Keratinocyte (primary cell): ENCODE results near the gene SEC11C.

Source experiments
- EZH2 ChIP-seq: IDR thresholded peaks from one replicate; pipeline ENCODE4 v1.6.1; 2012; ENCODE audit warnings: inconsistent platforms, mild to moderate bottlenecking, low read length, moderate library complexity
- TF ChIP-seq, protein P1 (sequence below), 3 experiments: IDR thresholded peaks in 1 of 3; conservative IDR thresholded peaks in 1 of 3; optimal IDR thresholded peaks in 1 of 3; 2 replicates in 2 of 3; 3 replicates in 1 of 3; pipeline versions ENCODE3 to v1.5.1; 2011; ENCODE audit warnings: low read length in 3 of 3, mild to moderate bottlenecking in 3 of 3, moderate library complexity in 2 of 3, control low read depth in 1 of 3, inconsistent platforms in 1 of 3; ENCODE audit not compliant: insufficient read depth in 2 of 3; ENCODE audit errors: extremely low read depth in 1 of 3

DNA sequence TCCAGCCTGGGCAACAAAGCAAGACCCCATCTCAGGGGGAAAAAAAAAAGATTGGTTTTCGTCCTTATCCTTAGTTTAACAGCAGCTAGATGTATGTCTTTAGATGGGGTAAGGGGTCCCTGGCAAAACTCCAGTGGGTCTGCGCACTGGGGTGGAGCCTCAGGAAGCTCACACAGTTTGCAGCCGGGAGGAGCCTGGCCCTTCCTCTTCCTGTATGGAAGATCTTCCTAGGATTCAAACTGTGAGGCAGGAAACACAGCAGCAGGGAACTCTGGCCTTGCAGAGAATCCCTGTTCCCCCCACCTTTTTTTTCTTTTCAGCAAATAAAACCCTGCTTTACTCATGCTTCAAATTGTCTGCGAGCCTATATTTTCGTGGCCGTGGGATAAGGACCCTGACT is 67.8 kb downstream of the SEC11C start:
- TF ChIP-seq, protein P1, sequence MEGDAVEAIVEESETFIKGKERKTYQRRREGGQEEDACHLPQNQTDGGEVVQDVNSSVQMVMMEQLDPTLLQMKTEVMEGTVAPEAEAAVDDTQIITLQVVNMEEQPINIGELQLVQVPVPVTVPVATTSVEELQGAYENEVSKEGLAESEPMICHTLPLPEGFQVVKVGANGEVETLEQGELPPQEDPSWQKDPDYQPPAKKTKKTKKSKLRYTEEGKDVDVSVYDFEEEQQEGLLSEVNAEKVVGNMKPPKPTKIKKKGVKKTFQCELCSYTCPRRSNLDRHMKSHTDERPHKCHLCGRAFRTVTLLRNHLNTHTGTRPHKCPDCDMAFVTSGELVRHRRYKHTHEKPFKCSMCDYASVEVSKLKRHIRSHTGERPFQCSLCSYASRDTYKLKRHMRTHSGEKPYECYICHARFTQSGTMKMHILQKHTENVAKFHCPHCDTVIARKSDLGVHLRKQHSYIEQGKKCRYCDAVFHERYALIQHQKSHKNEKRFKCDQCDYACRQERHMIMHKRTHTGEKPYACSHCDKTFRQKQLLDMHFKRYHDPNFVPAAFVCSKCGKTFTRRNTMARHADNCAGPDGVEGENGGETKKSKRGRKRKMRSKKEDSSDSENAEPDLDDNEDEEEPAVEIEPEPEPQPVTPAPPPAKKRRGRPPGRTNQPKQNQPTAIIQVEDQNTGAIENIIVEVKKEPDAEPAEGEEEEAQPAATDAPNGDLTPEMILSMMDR (optimal IDR thresholded peaks at IDR 0.05 in 1 of 3, IDR thresholded peaks at IDR 0.05 in 1 of 3, conservative IDR thresholded peaks at IDR 0.05 in 1 of 3; ENCODE audit: extremely low read depth in 1 of 3, insufficient read depth in 2 of 3, low read length in 3 of 3) = no peak
- TF ChIP-seq EZH2 = no peak
